Measurements from ENCODE around the gene XCR1. TPM values are rescaled to one million over a fixed set of nuclear protein-coding genes. Genes with fewer than 3 reads are reported as not detected.
A peak's percentile ranks its signal among the peaks of the same experiment; 100 is the strongest.
"Not testable (repeated sequence)": the region's sequence is repeated elsewhere in the genome, so short reads cannot be mapped to it uniquely, and the experiment has no call there.

XCR1 gene
- total and polyA plus RNA-seq, 9 donors: 0.08 to 0.60 (median 0.15) TPM

- peaks cover 20% of the 10 kb centered on the region for H3K27me3 ChIP-seq (ENCODE audit: control insufficient read depth, insufficient read depth, low read length)
- no peak overlapping the region for H3K27ac ChIP-seq (ENCODE audit: low read length)
- 38% methylated on average over 2 of the region's 2 CpGs for WGBS (ENCODE audit: insufficient coverage)
- H3K9me3 ChIP-seq (replicated peaks; ENCODE audit: control insufficient read depth, low read depth, low read length): no peaks in the 10 kb centered on the region
- no peak overlapping the region for H3K4me3 ChIP-seq (ENCODE audit: low read length)
- no peaks in the 10 kb centered on the region for H3K36me3 ChIP-seq (ENCODE audit: control insufficient read depth, insufficient read depth, low read length)
- DNase-seq: no peak
- peaks cover 16% of the 10 kb centered on the region for H3K4me1 ChIP-seq (ENCODE audit: control insufficient read depth, insufficient read depth, low read length)
Observed at GRCh38 chr3:46062679-46063078, 35.4 kb upstream of the XCR1 start.

- 95% methylated on average over 2 of the region's 3 CpGs for WGBS (ENCODE audit: insufficient coverage)
- Histone ChIP-seq H3K9me3 (replicated peaks; ENCODE audit: control insufficient read depth, low read depth, low read length) (no peaks in the 10 kb centered on the region), H3K27ac (ENCODE audit: low read length) (no peak overlapping the region), H3K27me3 (ENCODE audit: control insufficient read depth, insufficient read depth, low read length) (peaks cover 17% of the 10 kb centered on the region), H3K36me3 (ENCODE audit: control insufficient read depth, insufficient read depth, low read length) (no peaks in the 10 kb centered on the region), H3K4me1 (ENCODE audit: control insufficient read depth, insufficient read depth, low read length) (peaks cover 12% of the 10 kb centered on the region), H3K4me3 (ENCODE audit: low read length) (no peak overlapping the region)
- no peak for DNase-seq
Observed at GRCh38 chr3:46061887-46062286, 34.6 kb upstream of the XCR1 start.

GRCh38 chr3:46061108-46061720, 33.9 kb upstream of the XCR1 start:
- Histone ChIP-seq H3K9me3 (replicated peaks; ENCODE audit: control insufficient read depth, low read depth, low read length) (no peaks in the 10 kb centered on the region), H3K36me3 (ENCODE audit: control insufficient read depth, insufficient read depth, low read length) (no peaks in the 10 kb centered on the region), H3K4me3 (ENCODE audit: low read length) (no peak overlapping the region), H3K27me3 (ENCODE audit: control insufficient read depth, insufficient read depth, low read length) (peaks cover 16% of the 10 kb centered on the region), H3K27ac (ENCODE audit: low read length) (no peak overlapping the region), H3K4me1 (ENCODE audit: control insufficient read depth, insufficient read depth, low read length) (peaks cover 12% of the 10 kb centered on the region)
- 74% methylated on average over 3 of the region's 3 CpGs for WGBS (ENCODE audit: insufficient coverage)
- DNase-seq: no peak

- Histone ChIP-seq H3K4me3 (ENCODE audit: low read length) (no peak overlapping the region), H3K36me3 (ENCODE audit: control insufficient read depth, insufficient read depth, low read length) (no peaks in the 10 kb centered on the region), H3K4me1 (ENCODE audit: control insufficient read depth, insufficient read depth, low read length) (peaks cover 7% of the 10 kb centered on the region), H3K27ac (ENCODE audit: low read length) (no peak overlapping the region), H3K9me3 (replicated peaks; ENCODE audit: control insufficient read depth, low read depth, low read length) (no peaks in the 10 kb centered on the region), H3K27me3 (ENCODE audit: control insufficient read depth, insufficient read depth, low read length) (peaks cover 15% of the 10 kb centered on the region)
- no peak for DNase-seq
- no CpG with 5 or more reads among the region's 2 CpGs for WGBS (ENCODE audit: insufficient coverage)
Observed at GRCh38 chr3:46060551-46060950, 33.3 kb upstream of the XCR1 start.

GRCh38 chr3:46059432-46059831, 32.1 kb upstream of the XCR1 start:
- H3K27me3 ChIP-seq (ENCODE audit: control insufficient read depth, insufficient read depth, low read length): peaks cover 11% of the 10 kb centered on the region
- no CpG with 5 or more reads among the region's 3 CpGs for WGBS (ENCODE audit: insufficient coverage)
- peak; percentile 61 for DNase-seq
- no peaks in the 10 kb centered on the region for H3K9me3 ChIP-seq (replicated peaks; ENCODE audit: control insufficient read depth, low read depth, low read length)
- H3K4me3 ChIP-seq (ENCODE audit: low read length): no peak overlapping the region
- no peaks in the 10 kb centered on the region for H3K36me3 ChIP-seq (ENCODE audit: control insufficient read depth, insufficient read depth, low read length)
- H3K4me1 ChIP-seq (ENCODE audit: control insufficient read depth, insufficient read depth, low read length): peaks cover 2% of the 10 kb centered on the region
- H3K27ac ChIP-seq (ENCODE audit: low read length): no peak overlapping the region

GRCh38 chr3:46058981-46059380, 31.7 kb upstream of the XCR1 start:
- no peak for DNase-seq
- H3K36me3 ChIP-seq (ENCODE audit: control insufficient read depth, insufficient read depth, low read length): no peaks in the 10 kb centered on the region
- no CpG with 5 or more reads among the region's 1 CpG for WGBS (ENCODE audit: insufficient coverage)
- no peaks in the 10 kb centered on the region for H3K9me3 ChIP-seq (replicated peaks; ENCODE audit: control insufficient read depth, low read depth, low read length)
- H3K4me3 ChIP-seq (ENCODE audit: low read length): no peak overlapping the region
- H3K4me1 ChIP-seq (ENCODE audit: control insufficient read depth, insufficient read depth, low read length): peaks cover 2% of the 10 kb centered on the region
- no peak overlapping the region for H3K27ac ChIP-seq (ENCODE audit: low read length)
- H3K27me3 ChIP-seq (ENCODE audit: control insufficient read depth, insufficient read depth, low read length): peaks cover 14% of the 10 kb centered on the region

- no peak for DNase-seq
- WGBS (ENCODE audit: insufficient coverage): 100% methylated on average over 1 of the region's 3 CpGs
- H3K9me3 ChIP-seq (replicated peaks; ENCODE audit: control insufficient read depth, low read depth, low read length): no peaks in the 10 kb centered on the region
- H3K36me3 ChIP-seq (ENCODE audit: control insufficient read depth, insufficient read depth, low read length): no peaks in the 10 kb centered on the region
- H3K27ac ChIP-seq (ENCODE audit: low read length): no peak overlapping the region
- H3K4me3 ChIP-seq (ENCODE audit: low read length): no peak overlapping the region
- H3K27me3 ChIP-seq (ENCODE audit: control insufficient read depth, insufficient read depth, low read length): peaks cover 10% of the 10 kb centered on the region
- peaks cover 2% of the 10 kb centered on the region for H3K4me1 ChIP-seq (ENCODE audit: control insufficient read depth, insufficient read depth, low read length)
Observed at GRCh38 chr3:46057716-46058115, 30.4 kb upstream of the XCR1 start.

- peaks cover 8% of the 10 kb centered on the region for H3K27me3 ChIP-seq (ENCODE audit: control insufficient read depth, insufficient read depth, low read length)
- DNase-seq: no peak
- no peak overlapping the region for H3K27ac ChIP-seq (ENCODE audit: low read length)
- H3K9me3 ChIP-seq (replicated peaks; ENCODE audit: control insufficient read depth, low read depth, low read length): no peaks in the 10 kb centered on the region
- no peak overlapping the region for H3K4me3 ChIP-seq (ENCODE audit: low read length)
- H3K4me1 ChIP-seq (ENCODE audit: control insufficient read depth, insufficient read depth, low read length): no peaks in the 10 kb centered on the region
- no CpG with 5 or more reads among the region's 2 CpGs for WGBS (ENCODE audit: insufficient coverage)
- no peaks in the 10 kb centered on the region for H3K36me3 ChIP-seq (ENCODE audit: control insufficient read depth, insufficient read depth, low read length)
Observed at GRCh38 chr3:46056686-46057085, 29.4 kb upstream of the XCR1 start.

- not testable (repeated sequence) for H3K4me1 ChIP-seq (ENCODE audit: control insufficient read depth, insufficient read depth, low read length); H3K9me3 ChIP-seq (replicated peaks; ENCODE audit: control insufficient read depth, low read depth, low read length); H3K27me3 ChIP-seq (ENCODE audit: control insufficient read depth, insufficient read depth, low read length); H3K27ac ChIP-seq (ENCODE audit: low read length); H3K36me3 ChIP-seq (ENCODE audit: control insufficient read depth, insufficient read depth, low read length); H3K4me3 ChIP-seq (ENCODE audit: low read length)
- 91% methylated on average over 9 of the region's 13 CpGs for WGBS (ENCODE audit: insufficient coverage)
- peak; percentile 27 for DNase-seq
Observed at GRCh38 chr3:46053761-46054515, 26.7 kb upstream of the XCR1 start.

GRCh38 chr3:46053265-46053664, 26.0 kb upstream of the XCR1 start:
- WGBS (ENCODE audit: insufficient coverage): no CpG with 5 or more reads among the region's 8 CpGs
- H3K9me3 ChIP-seq (replicated peaks; ENCODE audit: control insufficient read depth, low read depth, low read length); H3K4me3 ChIP-seq (ENCODE audit: low read length); H3K4me1 ChIP-seq (ENCODE audit: control insufficient read depth, insufficient read depth, low read length); H3K27ac ChIP-seq (ENCODE audit: low read length); DNase-seq; H3K27me3 ChIP-seq (ENCODE audit: control insufficient read depth, insufficient read depth, low read length); H3K36me3 ChIP-seq (ENCODE audit: control insufficient read depth, insufficient read depth, low read length): not testable (repeated sequence)

Data from muscle of leg (tissue), 11 donors.